GM10847 (cell line): ENCODE measurements around the gene ATP4B.

ENCODE experiments used
- POLR2A ChIP-seq: IDR thresholded peaks from 2 replicates; pipeline ENCODE4 v1.6.1; 2011; ENCODE audit not compliant: insufficient read length; ENCODE audit errors: extremely low read depth

ATP4B gene

GRCh38 chr13:113663934-113664333 lies 5.9 kb upstream of the ATP4B start:
- no peak for TF ChIP-seq POLR2A

- TF ChIP-seq POLR2A, result no peak
Observed at GRCh38 chr13:113661509-113661908, 3.5 kb upstream of the ATP4B start.

GRCh38 chr13:113660066-113660465 lies 2.1 kb upstream of the ATP4B start:
- no peak for TF ChIP-seq POLR2A

GRCh38 chr13:113659337-113659736 lies 1.3 kb upstream of the ATP4B start:
- no peak for TF ChIP-seq POLR2A

- TF ChIP-seq POLR2A, result no peak
Observed at GRCh38 chr13:113658836-113659235, 838 bp upstream of the ATP4B start.

- TF ChIP-seq POLR2A, result no peak
Observed at GRCh38 chr13:113656831-113657671, 947 bp downstream of the ATP4B start.

GRCh38 chr13:113656003-113656588 lies 1.9 kb downstream of the ATP4B start:
- no peak for TF ChIP-seq POLR2A

GRCh38 chr13:113655346-113656002 lies 2.5 kb downstream of the ATP4B start:
- TF ChIP-seq POLR2A, result no peak

- no peak for TF ChIP-seq POLR2A
Observed at GRCh38 chr13:113654591-113655345, 3.2 kb downstream of the ATP4B start.

- TF ChIP-seq POLR2A, result no peak
Observed at GRCh38 chr13:113654175-113654560, 3.8 kb downstream of the ATP4B start.

- TF ChIP-seq POLR2A, result no peak
Observed at GRCh38 chr13:113653264-113654174, 4.5 kb downstream of the ATP4B start.

- no peak for TF ChIP-seq POLR2A
Observed at GRCh38 chr13:113652404-113653263, 5.4 kb downstream of the ATP4B start.
